ENCODE results near the gene ROBO1. TPM values are rescaled to one million over a fixed set of nuclear protein-coding genes. Genes with fewer than 3 reads are reported as not detected.

The ROBO1 gene
- total and polyA plus RNA-seq, 2 of the 8 experiments (the other 6 are each of a cell fraction or from before 2014, with no cell fraction given) = 51.4 to 91.0 TPM

Small RNA genes lying within 50 kb of the gene (microRNA-seq; reads per million reads assigned to microRNA genes)
- gene MIR3923 (ENCODE audit: borderline microRNAs expressed in 2 of 2, borderline number of aligned reads in 2 of 2, borderline replicate concordance in 1 of 2) = 0 reads per million in 2 experiments

Small RNA genes lying within 50 kb of the gene (small RNA-seq; reads per million reads assigned to genes)
- gene MIR3923 (ENCODE audit: insufficient read depth) = not detected
- gene RN7SL751P (ENCODE audit: insufficient read depth) = not detected
